GM21528 (cell line): Measurements from ENCODE around the gene ANKRD33B.
"Not testable (repeated sequence)": the region's sequence is repeated elsewhere in the genome, so short reads cannot be mapped to it uniquely, and the experiment has no call there.

Experiments
- ATAC-seq: cut with Tn5 transposase; IDR thresholded peaks from one replicate; pipeline ENCODE4 v1.9.1; 2021; ENCODE audit warnings: mild to moderate bottlenecking, moderate library complexity; ENCODE audit not compliant: unreplicated experiment, low FRiP score

ANKRD33B gene

DNA sequence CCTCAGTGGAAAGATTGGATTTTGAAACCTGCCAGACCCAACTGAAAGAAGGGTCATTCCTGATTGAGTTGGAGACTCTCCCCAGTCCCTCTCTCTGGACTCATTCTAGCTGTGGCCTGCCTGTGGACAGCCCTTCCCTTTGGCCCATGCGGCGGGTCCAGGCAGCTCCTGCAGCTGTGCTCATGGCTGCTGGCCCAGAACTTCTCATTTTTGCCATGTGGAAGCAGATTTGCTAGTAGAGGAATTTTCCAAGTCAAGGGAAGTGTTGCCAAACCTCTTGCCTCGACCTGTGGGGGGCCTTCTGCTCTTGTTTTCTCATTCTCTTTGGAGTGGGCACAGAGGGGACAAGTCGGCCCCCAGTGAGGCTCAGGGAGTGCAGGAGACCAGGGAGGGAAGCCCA, 89.2 kb downstream of the ANKRD33B start:
- no peak for ATAC-seq

GRCh38 chr5:10653751-10654400, 90.0 kb downstream of the ANKRD33B start:
- ATAC-seq = no peak

GRCh38 chr5:10654566-10654965, 90.7 kb downstream of the ANKRD33B start:
- ATAC-seq = no peak

DNA sequence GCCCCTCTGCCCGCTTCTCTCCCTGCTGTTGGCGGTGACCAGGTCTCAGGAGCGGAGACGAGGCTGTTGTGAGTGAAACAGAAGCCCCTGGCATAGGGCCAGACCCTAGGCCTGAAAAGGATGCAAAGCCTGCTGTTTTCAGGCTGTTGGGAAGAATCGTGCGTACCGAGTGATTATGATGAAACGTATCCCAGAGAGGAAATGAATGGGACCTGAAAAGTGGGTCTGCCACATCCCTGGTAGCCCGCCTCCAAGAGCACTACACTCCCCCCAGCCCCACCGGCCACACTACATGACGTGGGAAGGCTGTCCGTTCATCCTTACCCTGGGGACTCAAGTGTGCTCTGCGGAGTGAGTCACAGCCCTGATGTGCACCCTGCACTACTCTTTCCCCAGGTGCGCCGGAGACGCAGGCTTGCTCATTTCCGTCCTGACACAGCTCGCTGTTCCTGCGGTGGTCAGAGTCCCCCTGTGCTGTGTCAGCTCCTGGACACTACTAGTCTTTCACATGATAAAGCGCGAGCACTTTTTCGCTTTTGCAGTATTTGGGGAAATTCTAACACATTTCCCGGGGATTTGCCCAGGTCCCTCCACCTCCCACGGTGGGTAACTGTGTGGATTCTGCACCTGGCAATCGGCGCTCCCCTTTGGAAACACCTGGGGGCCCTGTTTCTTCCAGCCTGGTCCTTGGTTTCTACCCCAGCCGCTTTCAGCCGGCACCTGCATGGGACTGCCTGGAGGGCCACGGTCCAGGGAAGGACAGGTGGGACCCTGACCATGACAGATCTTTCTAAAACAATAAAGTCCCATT, 91.5 kb downstream of the ANKRD33B start:
- ATAC-seq = no peak

- no peak for ATAC-seq
These were observed 92.3 kb downstream of the ANKRD33B start for GRCh38 chr5:10655972-10656830.

GRCh38 chr5:10658265-10658664, 94.4 kb downstream of the ANKRD33B start:
- no peak for ATAC-seq

DNA sequence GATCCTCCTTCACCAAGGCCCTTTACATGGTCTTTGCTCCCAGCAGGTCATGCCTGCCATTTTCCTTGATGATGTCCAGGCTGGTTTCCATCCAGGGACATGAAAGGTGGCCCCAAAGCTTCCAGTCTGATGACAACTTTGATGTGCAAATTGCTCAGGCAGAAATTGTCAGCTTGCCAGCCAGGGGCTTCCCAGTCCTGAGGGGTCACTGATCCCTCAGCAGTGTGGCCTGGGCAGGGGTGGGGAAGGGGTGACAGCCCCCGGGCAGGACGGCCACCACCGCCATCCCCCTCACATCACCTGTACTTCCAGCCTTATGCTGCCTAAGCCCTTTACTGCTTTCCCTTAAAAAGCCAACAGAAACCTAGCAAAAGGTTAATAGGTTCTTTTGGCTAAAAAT, 96.3 kb downstream of the ANKRD33B start:
- no peak for ATAC-seq

DNA sequence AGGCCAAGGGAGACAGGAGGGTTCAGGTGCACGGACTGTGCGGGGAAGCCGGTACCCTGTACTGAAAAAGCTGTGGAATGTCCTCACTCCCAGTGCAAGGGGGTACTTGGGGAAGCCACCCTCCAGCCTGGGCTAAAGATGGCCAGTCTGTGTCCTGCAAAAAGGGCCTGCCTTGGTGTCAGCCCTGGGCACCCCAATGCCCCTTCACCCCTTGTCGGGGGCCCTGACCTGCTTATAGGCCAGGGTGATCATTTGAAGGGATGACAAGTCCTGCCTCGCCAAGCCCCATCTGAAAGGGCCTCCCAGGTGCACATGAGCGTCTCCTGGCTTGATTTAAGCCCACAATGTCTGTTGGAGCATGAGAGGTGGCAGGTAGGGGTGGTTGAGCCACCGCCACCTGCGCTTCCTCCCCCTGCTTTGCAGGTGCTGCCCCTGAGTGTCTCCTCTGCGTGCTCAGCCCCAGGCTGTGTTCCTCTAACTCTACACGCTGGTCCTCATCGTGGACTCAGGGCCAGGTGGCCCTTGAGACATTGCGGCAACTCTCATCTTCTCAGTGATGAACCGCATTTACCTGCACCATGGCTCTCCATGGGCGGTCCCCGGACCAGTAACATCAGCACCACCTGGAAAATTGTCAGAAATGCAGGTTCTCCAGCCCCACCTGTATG, 97.0 kb downstream of the ANKRD33B start:
- no peak for ATAC-seq

- no peak for ATAC-seq
These were observed 97.5 kb downstream of the ANKRD33B start for GRCh38 chr5:10661401-10661800.

GRCh38 chr5:10662083-10662482, 98.2 kb downstream of the ANKRD33B start:
- no peak for ATAC-seq

DNA sequence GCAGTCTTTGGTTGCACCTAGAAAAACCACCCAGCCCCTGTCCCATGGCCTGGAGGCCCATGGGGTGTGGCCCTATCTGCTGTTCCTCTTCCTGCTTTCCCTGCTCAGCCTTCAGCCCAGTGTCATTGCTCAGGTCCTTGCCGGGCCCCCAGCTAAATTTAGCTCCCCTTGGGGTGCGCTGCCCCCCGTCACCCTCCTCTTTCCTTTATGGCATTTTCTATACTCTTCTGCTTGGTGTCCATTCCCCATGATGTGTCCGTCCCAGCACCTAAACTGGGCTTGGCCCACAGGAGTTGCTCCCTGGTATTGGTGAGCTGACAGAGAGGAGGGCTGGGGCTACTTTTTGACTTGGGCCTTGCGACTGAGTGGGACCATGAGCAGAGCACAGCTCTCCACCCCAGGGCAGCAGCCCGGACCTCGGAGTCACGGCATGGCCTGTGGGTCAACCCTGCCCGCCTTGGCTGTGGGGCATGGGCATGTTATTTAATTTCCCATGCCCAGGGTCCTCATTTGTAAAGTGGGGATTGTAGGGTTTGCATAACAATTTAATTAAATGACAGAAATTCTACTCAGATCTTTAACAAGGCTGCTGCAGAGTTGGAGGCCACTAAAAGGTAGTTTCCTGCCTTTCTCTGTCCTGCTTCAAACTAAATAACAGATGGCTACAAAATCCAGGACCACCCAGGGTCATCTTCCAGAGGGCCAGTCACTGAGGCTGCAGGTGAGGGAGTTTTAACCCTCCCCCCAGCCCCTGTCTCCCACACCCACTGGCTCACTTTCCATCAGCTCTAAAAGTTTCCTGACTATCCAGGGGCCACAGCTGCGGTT, 99.0 kb downstream of the ANKRD33B start:
- no peak for ATAC-seq

DNA sequence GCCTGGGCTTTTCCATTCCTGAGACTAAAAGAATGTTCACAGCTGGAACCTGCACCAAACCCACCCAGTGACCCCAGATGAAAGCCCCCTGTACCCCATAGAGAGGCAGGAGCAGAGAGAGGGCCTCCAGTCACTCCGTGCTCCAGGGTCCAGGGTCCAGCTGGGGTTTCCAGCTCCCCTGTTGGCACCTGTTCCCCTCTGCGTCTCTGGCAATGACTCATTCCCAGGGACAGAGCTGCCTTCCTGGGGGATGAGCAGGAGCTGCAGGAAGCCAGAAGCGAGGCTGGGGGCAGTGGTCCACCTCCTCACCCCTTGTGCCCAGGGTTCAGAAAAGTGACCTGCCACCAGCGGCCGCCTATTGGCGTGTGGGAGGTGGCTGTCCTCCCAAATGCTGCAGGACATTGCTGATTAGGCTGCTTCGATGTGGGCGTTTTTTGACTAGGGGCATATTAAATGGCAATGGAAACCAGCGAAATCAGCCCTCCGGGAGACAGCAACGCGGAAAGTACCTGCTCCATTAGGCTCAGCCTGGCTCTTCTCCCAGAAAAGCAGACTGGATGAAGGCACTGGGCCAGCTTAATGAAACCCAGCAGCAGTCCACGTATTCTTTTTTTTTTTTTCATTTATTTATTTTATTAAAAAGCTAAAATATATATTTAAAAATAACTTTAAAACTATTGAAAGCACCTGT, 99.8 kb downstream of the ANKRD33B start:
- no peak for ATAC-seq

- ATAC-seq = not testable (repeated sequence)
These were observed 100.4 kb downstream of the ANKRD33B start for GRCh38 chr5:10664180-10664769.

- ATAC-seq = no peak
These were observed 101.9 kb downstream of the ANKRD33B start for GRCh38 chr5:10665799-10666198.

DNA sequence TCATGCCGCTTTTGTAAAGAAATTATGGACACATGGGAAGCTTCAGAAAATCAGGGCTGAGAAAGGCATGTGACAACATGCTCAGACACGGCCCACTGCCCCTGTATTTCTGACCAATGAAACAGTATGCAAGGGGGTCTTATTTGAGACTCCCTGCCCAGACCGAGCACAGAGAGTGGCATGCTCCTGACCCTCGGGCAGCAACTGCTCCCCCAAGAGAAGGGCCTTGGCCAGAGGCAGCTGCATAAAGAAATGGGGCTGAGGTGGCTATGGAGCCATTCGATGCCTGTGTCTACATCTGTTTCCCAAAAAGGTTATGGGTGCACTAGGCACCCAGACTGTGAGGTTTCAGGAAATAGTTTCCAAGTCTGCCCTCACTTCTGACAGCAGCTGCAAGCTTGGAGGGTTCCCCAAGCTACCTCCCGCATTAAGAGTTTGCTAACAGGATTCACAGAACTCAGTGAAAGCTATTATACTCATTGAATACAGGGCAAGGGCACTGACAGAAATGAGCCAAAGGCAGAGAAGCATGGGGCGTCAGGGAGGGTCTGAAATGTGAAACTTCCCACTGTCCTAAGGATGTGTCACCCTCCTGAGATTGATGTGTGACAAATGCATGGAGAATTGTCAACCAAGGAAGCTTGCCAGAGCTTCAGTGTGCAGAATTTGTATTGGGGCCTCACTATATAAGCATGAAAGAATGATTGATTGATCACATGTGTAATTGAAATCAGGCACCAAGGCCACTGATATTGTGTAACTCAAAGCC, 102.8 kb downstream of the ANKRD33B start:
- no peak for ATAC-seq

GRCh38 chr5:10667431-10668057, 103.7 kb downstream of the ANKRD33B start:
- no peak for ATAC-seq

DNA sequence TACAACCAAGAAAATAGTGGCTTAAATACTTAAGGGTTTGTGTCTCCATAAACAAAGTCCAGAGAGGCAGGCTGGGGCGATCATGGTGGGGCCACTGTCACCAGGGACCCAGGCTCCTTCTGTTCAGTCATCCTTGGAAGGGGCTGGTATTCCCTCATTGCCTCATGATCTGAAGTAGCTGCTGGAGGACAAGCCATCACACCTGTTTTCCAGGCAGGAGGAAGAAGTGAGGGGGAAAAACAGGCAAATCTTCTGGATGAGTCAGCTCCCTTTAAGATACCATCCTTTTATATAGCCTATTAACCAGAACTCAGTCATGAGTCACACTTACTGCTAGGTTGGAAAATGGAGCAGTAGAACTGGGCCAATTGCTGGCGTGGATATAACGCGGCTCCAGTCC, 104.8 kb downstream of the ANKRD33B start:
- no peak for ATAC-seq

- ATAC-seq = no peak
These were observed 106.1 kb downstream of the ANKRD33B start for GRCh38 chr5:10669983-10670382.
